ENCODE results near the gene TTC28.

DNA sequence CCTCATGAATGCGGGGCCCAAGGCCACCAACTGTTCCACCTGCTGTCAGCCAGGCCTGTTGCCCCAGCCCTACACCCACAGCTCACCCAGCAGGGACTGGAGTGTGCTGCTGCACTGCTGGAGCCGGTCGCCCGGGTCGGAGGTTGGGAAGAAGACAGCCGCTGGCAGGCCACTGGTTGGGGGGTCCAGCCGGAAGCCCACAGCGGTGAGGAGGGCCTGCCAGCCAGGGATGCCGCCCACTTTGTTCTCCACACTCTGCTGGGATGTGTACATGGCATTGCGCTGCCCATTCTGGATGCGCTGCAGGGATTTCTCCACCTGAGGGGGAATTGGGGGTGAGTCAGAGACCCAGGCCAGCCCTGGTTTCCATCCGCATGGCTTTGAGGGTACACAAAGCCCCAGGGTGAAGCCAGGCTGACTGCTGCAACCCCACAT lies 686.4 kb downstream of the TTC28 start:
- TF ChIP-seq, protein P1, sequence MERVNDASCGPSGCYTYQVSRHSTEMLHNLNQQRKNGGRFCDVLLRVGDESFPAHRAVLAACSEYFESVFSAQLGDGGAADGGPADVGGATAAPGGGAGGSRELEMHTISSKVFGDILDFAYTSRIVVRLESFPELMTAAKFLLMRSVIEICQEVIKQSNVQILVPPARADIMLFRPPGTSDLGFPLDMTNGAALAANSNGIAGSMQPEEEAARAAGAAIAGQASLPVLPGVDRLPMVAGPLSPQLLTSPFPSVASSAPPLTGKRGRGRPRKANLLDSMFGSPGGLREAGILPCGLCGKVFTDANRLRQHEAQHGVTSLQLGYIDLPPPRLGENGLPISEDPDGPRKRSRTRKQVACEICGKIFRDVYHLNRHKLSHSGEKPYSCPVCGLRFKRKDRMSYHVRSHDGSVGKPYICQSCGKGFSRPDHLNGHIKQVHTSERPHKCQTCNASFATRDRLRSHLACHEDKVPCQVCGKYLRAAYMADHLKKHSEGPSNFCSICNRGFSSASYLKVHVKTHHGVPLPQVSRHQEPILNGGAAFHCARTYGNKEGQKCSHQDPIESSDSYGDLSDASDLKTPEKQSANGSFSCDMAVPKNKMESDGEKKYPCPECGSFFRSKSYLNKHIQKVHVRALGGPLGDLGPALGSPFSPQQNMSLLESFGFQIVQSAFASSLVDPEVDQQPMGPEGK (tag by site-specific recombination; IDR thresholded peaks at IDR 0.05): no peak
- TF ChIP-seq, protein P2, sequence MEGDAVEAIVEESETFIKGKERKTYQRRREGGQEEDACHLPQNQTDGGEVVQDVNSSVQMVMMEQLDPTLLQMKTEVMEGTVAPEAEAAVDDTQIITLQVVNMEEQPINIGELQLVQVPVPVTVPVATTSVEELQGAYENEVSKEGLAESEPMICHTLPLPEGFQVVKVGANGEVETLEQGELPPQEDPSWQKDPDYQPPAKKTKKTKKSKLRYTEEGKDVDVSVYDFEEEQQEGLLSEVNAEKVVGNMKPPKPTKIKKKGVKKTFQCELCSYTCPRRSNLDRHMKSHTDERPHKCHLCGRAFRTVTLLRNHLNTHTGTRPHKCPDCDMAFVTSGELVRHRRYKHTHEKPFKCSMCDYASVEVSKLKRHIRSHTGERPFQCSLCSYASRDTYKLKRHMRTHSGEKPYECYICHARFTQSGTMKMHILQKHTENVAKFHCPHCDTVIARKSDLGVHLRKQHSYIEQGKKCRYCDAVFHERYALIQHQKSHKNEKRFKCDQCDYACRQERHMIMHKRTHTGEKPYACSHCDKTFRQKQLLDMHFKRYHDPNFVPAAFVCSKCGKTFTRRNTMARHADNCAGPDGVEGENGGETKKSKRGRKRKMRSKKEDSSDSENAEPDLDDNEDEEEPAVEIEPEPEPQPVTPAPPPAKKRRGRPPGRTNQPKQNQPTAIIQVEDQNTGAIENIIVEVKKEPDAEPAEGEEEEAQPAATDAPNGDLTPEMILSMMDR (tag by site-specific recombination; IDR thresholded peaks at IDR 0.05): no peak
- TF ChIP-seq MYNN (tag by site-specific recombination; IDR thresholded peaks at IDR 0.05; ENCODE audit: borderline replicate concordance): no peak
- TF ChIP-seq RBAK (tag by site-specific recombination; IDR thresholded peaks at IDR 0.05): no peak
- TF ChIP-seq ZNF366 (tag by site-specific recombination; conservative IDR thresholded peaks at IDR 0.05): no peak

Measured in HEK293 (cell line).